Esophagus squamous epithelium (tissue), 4 donors: ENCODE measurements around the gene MAD1L1.

Experiments used
- POLR2A ChIP-seq, 4 donors: fragments of 450-650 bp; IDR thresholded peaks; one replicate each; pipeline ENCODE4 v1.6.1; 2017; ENCODE audit warnings: antibody characterized with exemption in 4 of 4, mild to moderate bottlenecking in 4 of 4, moderate library complexity in 3 of 4
- TF ChIP-seq, protein P1 (sequence below), 6 experiments: fragments of 450-650 bp in 4 of 6; fragments of 200-600 bp in 2 of 6; sonication (generic) in 2 of 6; IDR thresholded peaks; one replicate each; pipeline ENCODE4 v1.5.1; 2016 to 2019; ENCODE audit warnings: antibody characterized with exemption in 6 of 6, mild to moderate bottlenecking in 4 of 6, moderate library complexity in 4 of 6

DNA sequence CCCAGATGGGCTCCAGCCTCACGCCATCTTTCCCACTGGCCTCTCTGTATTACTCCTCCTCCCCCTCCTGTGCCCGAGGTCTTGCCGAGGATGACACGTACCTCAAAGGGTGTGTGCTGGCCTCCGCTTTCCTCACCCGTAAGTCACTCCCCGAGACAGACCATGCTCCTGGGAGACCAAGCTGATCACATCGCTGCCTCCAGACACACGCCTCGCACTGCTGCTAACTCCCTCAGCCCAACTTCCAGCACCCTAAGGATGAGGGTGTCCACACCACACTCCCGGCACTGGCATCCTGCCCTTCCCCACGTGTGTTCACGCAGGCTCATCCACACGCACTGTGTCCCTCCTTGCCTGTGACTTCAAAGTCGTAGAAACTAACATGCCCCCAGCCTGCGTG is 24.0 kb downstream of the MAD1L1 start:
- TF ChIP-seq POLR2A (IDR thresholded peaks at IDR 0.05), result no peak
- TF ChIP-seq, protein P1, sequence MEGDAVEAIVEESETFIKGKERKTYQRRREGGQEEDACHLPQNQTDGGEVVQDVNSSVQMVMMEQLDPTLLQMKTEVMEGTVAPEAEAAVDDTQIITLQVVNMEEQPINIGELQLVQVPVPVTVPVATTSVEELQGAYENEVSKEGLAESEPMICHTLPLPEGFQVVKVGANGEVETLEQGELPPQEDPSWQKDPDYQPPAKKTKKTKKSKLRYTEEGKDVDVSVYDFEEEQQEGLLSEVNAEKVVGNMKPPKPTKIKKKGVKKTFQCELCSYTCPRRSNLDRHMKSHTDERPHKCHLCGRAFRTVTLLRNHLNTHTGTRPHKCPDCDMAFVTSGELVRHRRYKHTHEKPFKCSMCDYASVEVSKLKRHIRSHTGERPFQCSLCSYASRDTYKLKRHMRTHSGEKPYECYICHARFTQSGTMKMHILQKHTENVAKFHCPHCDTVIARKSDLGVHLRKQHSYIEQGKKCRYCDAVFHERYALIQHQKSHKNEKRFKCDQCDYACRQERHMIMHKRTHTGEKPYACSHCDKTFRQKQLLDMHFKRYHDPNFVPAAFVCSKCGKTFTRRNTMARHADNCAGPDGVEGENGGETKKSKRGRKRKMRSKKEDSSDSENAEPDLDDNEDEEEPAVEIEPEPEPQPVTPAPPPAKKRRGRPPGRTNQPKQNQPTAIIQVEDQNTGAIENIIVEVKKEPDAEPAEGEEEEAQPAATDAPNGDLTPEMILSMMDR (IDR thresholded peaks at IDR 0.05), result no peak
